RWPE2 (cell line): Measurements from ENCODE around the gene GALNT10.

Experiments
- ATAC-seq: fragments of 200-7000 bp; cut with Tn5 transposase; 3 replicates; pipeline ENCODE4 v1.9.1; 2021; ENCODE audit warnings: low read depth
- DNase-seq: peaks from one replicate; pipeline ENCODE4 v3.0.0-alpha.2; 2020; ENCODE audit warnings: low spot score
- H3K27ac ChIP-seq: fragments of 450-650 bp; 2 replicates; pipeline ENCODE4 v1.5.1; 2017; ENCODE audit warnings: mild to moderate bottlenecking; ENCODE audit not compliant: poor library complexity, severe bottlenecking
- H3K27me3 ChIP-seq: fragments of 250-450 bp; sonication (Bioruptor Pico); 2 replicates; pipeline ENCODE4 v1.5.1; 2021; ENCODE audit warnings: mild to moderate bottlenecking, moderate library complexity; ENCODE audit not compliant: insufficient read depth, poor library complexity, severe bottlenecking
- H3K36me3 ChIP-seq: fragments of 250-450 bp; sonication (Bioruptor Pico); 2 replicates; pipeline ENCODE4 v1.5.1; 2020; ENCODE audit warnings: low read depth, mild to moderate bottlenecking, moderate library complexity
- H3K4me1 ChIP-seq: fragments of 250-450 bp; sonication (Bioruptor Pico); 2 replicates; pipeline ENCODE4 v1.5.1; 2021; ENCODE audit warnings: mild to moderate bottlenecking, moderate library complexity; ENCODE audit not compliant: insufficient read depth, poor library complexity, severe bottlenecking
- H3K4me3 ChIP-seq: fragments of 250-450 bp; sonication (Bioruptor Pico); 2 replicates; pipeline ENCODE4 v1.5.1; 2021; ENCODE audit warnings: mild to moderate bottlenecking, moderate library complexity; ENCODE audit not compliant: severe bottlenecking
- H3K9me3 ChIP-seq: fragments of 250-450 bp; sonication (Bioruptor Pico); 2 replicates; pipeline ENCODE4 v1.5.1; 2021; ENCODE audit warnings: mild to moderate bottlenecking, moderate library complexity; ENCODE audit not compliant: severe bottlenecking
- TF ChIP-seq, protein P1 (sequence below): fragments of 450-650 bp; IDR thresholded peaks from one replicate; pipeline ENCODE4 v1.5.1; 2017; ENCODE audit warnings: mild to moderate bottlenecking, moderate library complexity; ENCODE audit not compliant: poor library complexity, severe bottlenecking

GALNT10 gene

DNA sequence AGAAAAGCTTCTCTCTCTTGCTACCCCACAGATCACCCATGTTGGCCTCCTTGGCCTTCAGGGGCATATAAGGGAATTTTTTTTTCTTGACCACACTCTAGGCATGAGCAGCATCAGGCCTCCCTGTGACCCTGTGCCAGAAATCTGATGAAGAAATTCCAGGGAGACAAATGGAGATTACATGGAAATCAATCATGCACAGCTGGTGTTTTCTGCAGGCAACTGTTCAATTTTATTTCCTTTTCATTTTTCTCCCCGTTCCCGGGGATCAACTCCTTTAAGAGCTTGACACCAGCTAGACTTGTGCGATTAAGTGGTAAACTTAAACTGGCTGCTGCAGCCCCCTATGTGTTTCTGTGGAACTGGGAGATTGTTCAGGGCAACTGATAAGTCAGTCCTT lies 59.3 kb downstream of the GALNT10 start:
- ATAC-seq (no peak), DNase-seq (no peak)
- H3K27me3 ChIP-seq: no peaks in the 10 kb centered on the region
- no peak overlapping the region for H3K4me3 ChIP-seq
- TF ChIP-seq, protein P1, sequence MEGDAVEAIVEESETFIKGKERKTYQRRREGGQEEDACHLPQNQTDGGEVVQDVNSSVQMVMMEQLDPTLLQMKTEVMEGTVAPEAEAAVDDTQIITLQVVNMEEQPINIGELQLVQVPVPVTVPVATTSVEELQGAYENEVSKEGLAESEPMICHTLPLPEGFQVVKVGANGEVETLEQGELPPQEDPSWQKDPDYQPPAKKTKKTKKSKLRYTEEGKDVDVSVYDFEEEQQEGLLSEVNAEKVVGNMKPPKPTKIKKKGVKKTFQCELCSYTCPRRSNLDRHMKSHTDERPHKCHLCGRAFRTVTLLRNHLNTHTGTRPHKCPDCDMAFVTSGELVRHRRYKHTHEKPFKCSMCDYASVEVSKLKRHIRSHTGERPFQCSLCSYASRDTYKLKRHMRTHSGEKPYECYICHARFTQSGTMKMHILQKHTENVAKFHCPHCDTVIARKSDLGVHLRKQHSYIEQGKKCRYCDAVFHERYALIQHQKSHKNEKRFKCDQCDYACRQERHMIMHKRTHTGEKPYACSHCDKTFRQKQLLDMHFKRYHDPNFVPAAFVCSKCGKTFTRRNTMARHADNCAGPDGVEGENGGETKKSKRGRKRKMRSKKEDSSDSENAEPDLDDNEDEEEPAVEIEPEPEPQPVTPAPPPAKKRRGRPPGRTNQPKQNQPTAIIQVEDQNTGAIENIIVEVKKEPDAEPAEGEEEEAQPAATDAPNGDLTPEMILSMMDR: no peak
- H3K9me3 ChIP-seq: no peaks in the 10 kb centered on the region
- H3K4me1 ChIP-seq: no peaks in the 10 kb centered on the region
- H3K36me3 ChIP-seq: no peaks in the 10 kb centered on the region
- H3K27ac ChIP-seq: no peak overlapping the region

DNA sequence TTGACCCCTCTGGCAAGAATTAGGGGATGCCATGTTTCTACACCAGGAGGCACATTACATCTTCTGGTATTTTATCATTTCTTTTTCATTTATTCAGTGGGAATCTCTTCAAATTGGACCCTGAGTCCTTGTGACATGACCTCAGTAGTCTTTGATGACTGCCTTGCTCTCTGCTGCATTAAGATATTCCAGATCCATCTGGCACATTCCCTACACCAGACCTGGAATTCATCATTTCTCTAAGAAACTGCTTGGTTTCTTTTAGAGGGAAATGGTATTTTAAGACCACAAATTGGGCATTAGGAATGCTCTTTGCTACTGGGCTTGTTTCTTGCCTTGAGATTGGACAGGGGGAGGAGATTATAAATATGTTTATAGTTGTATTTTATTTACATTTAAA lies 61.0 kb downstream of the GALNT10 start:
- Histone ChIP-seq H3K27ac (no peak overlapping the region), H3K9me3 (no peaks in the 10 kb centered on the region), H3K36me3 (no peaks in the 10 kb centered on the region), H3K27me3 (no peaks in the 10 kb centered on the region), H3K4me3 (no peak overlapping the region), H3K4me1 (no peaks in the 10 kb centered on the region)
- TF ChIP-seq, protein P1: no peak
- ATAC-seq: no peak
- no peak for DNase-seq

DNA sequence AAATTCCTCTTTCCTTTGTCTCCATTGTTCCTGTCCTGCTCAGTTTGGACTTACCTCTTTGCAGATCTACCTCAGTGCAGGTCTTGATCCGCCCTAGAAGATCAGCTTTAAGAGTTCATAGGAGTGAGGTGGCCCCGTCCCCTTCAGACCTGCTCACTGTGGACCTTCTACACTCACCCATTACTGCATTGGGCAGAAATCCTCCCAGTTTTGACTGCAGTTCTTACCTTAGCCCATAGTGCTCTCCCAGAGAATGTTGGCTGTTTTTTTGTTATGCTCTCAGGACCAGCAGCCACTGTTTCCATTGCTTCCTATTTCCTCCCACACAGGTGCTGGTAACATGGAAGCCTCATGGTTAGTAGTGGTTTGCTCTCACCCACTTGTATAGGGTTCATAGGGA lies 63.3 kb downstream of the GALNT10 start:
- no peaks in the 10 kb centered on the region for H3K36me3 ChIP-seq
- TF ChIP-seq, protein P1: no peak
- ATAC-seq: no peak
- no peaks in the 10 kb centered on the region for H3K4me1 ChIP-seq
- no peak overlapping the region for H3K4me3 ChIP-seq
- H3K27me3 ChIP-seq: no peaks in the 10 kb centered on the region
- no peak overlapping the region for H3K27ac ChIP-seq
- no peaks in the 10 kb centered on the region for H3K9me3 ChIP-seq
- no peak for DNase-seq

DNA sequence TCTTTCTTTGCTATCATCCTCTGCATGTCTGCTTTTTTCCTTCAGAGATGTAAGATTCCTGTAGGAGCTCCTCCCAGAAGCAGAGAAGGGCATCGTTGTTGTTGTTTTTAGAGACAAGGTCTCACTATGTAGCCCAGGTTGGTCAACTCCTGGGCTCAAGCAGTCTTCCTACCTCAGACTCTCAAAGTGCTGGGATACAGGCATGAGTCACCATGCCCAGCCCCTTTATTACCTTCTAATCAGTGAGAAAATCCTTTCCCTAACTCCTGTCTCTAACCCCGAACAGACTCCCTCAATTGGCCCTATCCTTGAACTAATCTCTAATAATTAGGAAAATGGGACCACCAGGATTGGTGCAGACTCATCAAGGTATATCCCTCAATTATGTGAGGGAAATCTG lies 64.4 kb downstream of the GALNT10 start:
- ATAC-seq (no peak; the same call in 2 of the 3 replicates), DNase-seq (no peak)
- Histone ChIP-seq H3K9me3 (no peaks in the 10 kb centered on the region), H3K4me1 (no peaks in the 10 kb centered on the region), H3K27me3 (no peaks in the 10 kb centered on the region), H3K27ac (no peak overlapping the region), H3K4me3 (no peak overlapping the region), H3K36me3 (no peaks in the 10 kb centered on the region)
- TF ChIP-seq, protein P1: no peak

DNA sequence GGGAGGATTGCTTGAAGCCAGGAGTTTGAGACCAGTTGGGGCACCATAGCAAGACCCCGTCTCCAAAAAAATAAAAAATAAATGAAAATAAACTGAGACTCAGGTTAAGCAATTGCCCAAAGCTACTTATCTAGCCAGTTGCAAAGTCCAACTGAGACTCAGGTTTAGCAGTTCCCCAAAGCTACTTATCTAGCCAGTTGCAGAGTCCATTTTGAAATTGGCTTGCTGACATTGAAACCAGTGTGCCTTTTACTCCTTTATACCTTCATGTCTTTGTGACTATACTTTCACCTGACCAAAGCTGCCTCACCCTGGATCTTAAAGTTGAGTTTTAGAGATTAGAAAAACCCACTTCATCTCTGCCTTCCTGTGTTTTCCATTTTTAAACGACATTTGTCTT lies 66.5 kb downstream of the GALNT10 start:
- Histone ChIP-seq H3K9me3 (no peaks in the 10 kb centered on the region), H3K36me3 (no peaks in the 10 kb centered on the region), H3K4me1 (no peaks in the 10 kb centered on the region), H3K4me3 (no peak overlapping the region), H3K27ac (no peak overlapping the region), H3K27me3 (no peaks in the 10 kb centered on the region)
- ATAC-seq: no peak
- no peak for DNase-seq
- TF ChIP-seq, protein P1: no peak
